Spinal cord (tissue), 10 donors: ENCODE data around the gene PARM1. TPM values are rescaled to one million over a fixed set of nuclear protein-coding genes. Genes with fewer than 3 reads are reported as not detected.

Source experiments
- DNase-seq, 6 donors: peaks; one replicate each; pipeline versions ENCODE4 v3.0.0 to v3.0.0-alpha.2; 2013 to 2015; ENCODE audit warnings: low spot score in 6 of 6, low read depth in 4 of 6
- H3K27ac ChIP-seq: one replicate; pipeline ENCODE4 v1.5.1; 2013; ENCODE audit warnings: low read depth, low read length, control low read depth
- H3K27me3 ChIP-seq: one replicate; pipeline ENCODE4 v1.6.1; 2013; ENCODE audit warnings: low read length; ENCODE audit not compliant: control insufficient read depth, insufficient read depth
- H3K36me3 ChIP-seq: one replicate; pipeline ENCODE4 v1.6.1; 2013; ENCODE audit warnings: low read length; ENCODE audit not compliant: control insufficient read depth, insufficient read depth
- H3K4me1 ChIP-seq: one replicate; pipeline ENCODE4 v1.6.1; 2013; ENCODE audit warnings: low read length; ENCODE audit not compliant: control insufficient read depth, insufficient read depth
- H3K4me3 ChIP-seq: one replicate; pipeline ENCODE4 v1.5.1; 2013; ENCODE audit warnings: low read depth, low read length, control low read depth
- H3K9me3 ChIP-seq: one replicate; pipeline ENCODE4 v1.6.1; 2013; ENCODE audit warnings: low read length; ENCODE audit not compliant: control insufficient read depth, insufficient read depth
- WGBS: methylation state at CpG from one replicate; pipeline ENCODE4 v1.1.5; 2013; ENCODE audit warnings: missing lambda C conversion rate; ENCODE audit not compliant: insufficient coverage; 5-methylcytosine and 5-hydroxymethylcytosine counted together
- polyA plus RNA-seq, 2 donors: library from polyadenylated mRNA; unstranded; fragments of 120-200 nt; gene quantifications; one replicate each; pipeline ENCODE4 v1.2.1, GENCODE V29; 2013; ENCODE audit not compliant: insufficient read length in 2 of 2
- total RNA-seq, 2 donors: library from RNA; depleted of rRNA in 1 of 2; stranded (reverse); fragments of 120-200 nt in 1 of 2; fragments of >200 nt in 1 of 2; gene quantifications; one replicate each; pipeline versions ENCODE4 v1.2.3 to v1.2.4, GENCODE V29; 2013 to 2014
- donor health status: healthy.

The PARM1 gene
- total and polyA plus RNA-seq, 4 donors, result 12.2 to 31.2 (median 15.6) TPM

- WGBS, result 83% methylated on average over 1 of the region's 3 CpGs
- no peak overlapping the region for H3K27ac ChIP-seq
- no peaks in the 10 kb centered on the region for H3K4me1 ChIP-seq
- no peaks in the 10 kb centered on the region for H3K36me3 ChIP-seq
- DNase-seq, result no peak
- no peaks in the 10 kb centered on the region for H3K9me3 ChIP-seq
- H3K4me3 ChIP-seq, result no peak overlapping the region
- H3K27me3 ChIP-seq, result no peaks in the 10 kb centered on the region
Measured at GRCh38 chr4:74904509-74905065, 28.3 kb upstream of the PARM1 start.

GRCh38 chr4:74906771-74907170 is 26.1 kb upstream of the PARM1 start:
- H3K4me1 ChIP-seq, result no peaks in the 10 kb centered on the region
- no peak overlapping the region for H3K4me3 ChIP-seq
- no peaks in the 10 kb centered on the region for H3K27me3 ChIP-seq
- no CpG with 5 or more reads among the region's 2 CpGs for WGBS
- DNase-seq, result no peak
- H3K27ac ChIP-seq, result no peak overlapping the region
- no peaks in the 10 kb centered on the region for H3K36me3 ChIP-seq
- H3K9me3 ChIP-seq, result no peaks in the 10 kb centered on the region

- Histone ChIP-seq H3K27ac (no peak overlapping the region), H3K4me1 (no peaks in the 10 kb centered on the region), H3K9me3 (no peaks in the 10 kb centered on the region), H3K36me3 (no peaks in the 10 kb centered on the region), H3K27me3 (no peaks in the 10 kb centered on the region), H3K4me3 (no peak overlapping the region)
- no peak for DNase-seq
- no CpG with 5 or more reads among the region's 6 CpGs for WGBS
Measured at GRCh38 chr4:74919783-74920182, 13.1 kb upstream of the PARM1 start.

GRCh38 chr4:74920704-74921103 is 12.2 kb upstream of the PARM1 start:
- 100% methylated on average over 1 of the region's 3 CpGs for WGBS

GRCh38 chr4:74921490-74921889 is 11.4 kb upstream of the PARM1 start:
- no peaks in the 10 kb centered on the region for H3K27me3 ChIP-seq
- DNase-seq, result no peak
- H3K36me3 ChIP-seq, result no peaks in the 10 kb centered on the region
- no peak overlapping the region for H3K4me3 ChIP-seq
- H3K4me1 ChIP-seq, result no peaks in the 10 kb centered on the region
- H3K9me3 ChIP-seq, result no peaks in the 10 kb centered on the region
- no peak overlapping the region for H3K27ac ChIP-seq

More at GRCh38 chr4:74920704-74921103, 12.2 kb upstream of the PARM1 start:
- H3K27ac ChIP-seq, result no peak overlapping the region
- H3K9me3 ChIP-seq, result no peaks in the 10 kb centered on the region
- H3K4me3 ChIP-seq, result no peak overlapping the region
- H3K36me3 ChIP-seq, result no peaks in the 10 kb centered on the region
- no peak for DNase-seq
- no peaks in the 10 kb centered on the region for H3K27me3 ChIP-seq
- H3K4me1 ChIP-seq, result no peaks in the 10 kb centered on the region

- H3K4me1 ChIP-seq, result no peaks in the 10 kb centered on the region
- no peak overlapping the region for H3K4me3 ChIP-seq
- no peak overlapping the region for H3K27ac ChIP-seq
- no peaks in the 10 kb centered on the region for H3K36me3 ChIP-seq
- no peak for DNase-seq
- H3K9me3 ChIP-seq, result no peaks in the 10 kb centered on the region
- no CpG with 5 or more reads among the region's 1 CpG for WGBS
- H3K27me3 ChIP-seq, result peaks cover 2% of the 10 kb centered on the region
Measured at GRCh38 chr4:74926007-74926406, 6.9 kb upstream of the PARM1 start.

GRCh38 chr4:74930162-74930561 is 2.8 kb upstream of the PARM1 start:
- Histone ChIP-seq H3K27ac (no peak overlapping the region), H3K27me3 (peaks cover 27% of the 10 kb centered on the region), H3K4me1 (peaks cover 19% of the 10 kb centered on the region), H3K36me3 (no peaks in the 10 kb centered on the region), H3K4me3 (no peak overlapping the region), H3K9me3 (no peaks in the 10 kb centered on the region)
- WGBS, result 95% methylated on average over 2 of the region's 4 CpGs
- no peak for DNase-seq

- 0% methylated on average over 1 of the region's 2 CpGs for WGBS
- Histone ChIP-seq H3K36me3 (no peaks in the 10 kb centered on the region), H3K27me3 (peaks cover 33% of the 10 kb centered on the region), H3K27ac (no peak overlapping the region), H3K4me3 (no peak overlapping the region), H3K9me3 (no peaks in the 10 kb centered on the region), H3K4me1 (peaks cover 19% of the 10 kb centered on the region)
- peak in 1 of 6 donors; percentile 24 for DNase-seq
Measured at GRCh38 chr4:74931376-74931775, 1.5 kb upstream of the PARM1 start.

GRCh38 chr4:74932010-74932409 is 906 bp upstream of the PARM1 start:
- no peak for DNase-seq
- H3K27ac ChIP-seq, result no peak overlapping the region
- H3K4me3 ChIP-seq, result no peak overlapping the region
- peaks cover 33% of the 10 kb centered on the region for H3K27me3 ChIP-seq
- no peaks in the 10 kb centered on the region for H3K36me3 ChIP-seq
- H3K4me1 ChIP-seq, result peaks cover 19% of the 10 kb centered on the region
- whole genome bisulfite sequencing, result 64% methylated on average over 3 of the region's 6 CpGs
- no peaks in the 10 kb centered on the region for H3K9me3 ChIP-seq

- Histone ChIP-seq H3K4me1 (peaks cover 19% of the 10 kb centered on the region), H3K9me3 (no peaks in the 10 kb centered on the region), H3K27ac (no peak overlapping the region), H3K27me3 (peaks cover 32% of the 10 kb centered on the region), H3K4me3 (peak overlapping the region; percentile 51), H3K36me3 (no peaks in the 10 kb centered on the region)
- WGBS, result 2% methylated on average over 22 of the region's 28 CpGs
- peak in 2 of 6 donors; percentile 18 to 20 for DNase-seq
Measured at GRCh38 chr4:74933562-74934015, 673 bp downstream of the PARM1 start.
